AG09309 (cell line): ENCODE measurements around the gene ATXN7L1.

Source experiments
- DNase-seq: peaks from one replicate; pipeline ENCODE4 v3.0.0-alpha.2; 2010; ENCODE audit warnings: low read depth
- H3K4me3 ChIP-seq: 2 replicates; pipeline ENCODE4 v1.5.1; 2011; ENCODE audit warnings: mild to moderate bottlenecking, low read depth, low read length, moderate library complexity; ENCODE audit not compliant: control insufficient read depth
- TF ChIP-seq, protein P1 (sequence below): IDR thresholded peaks from 2 replicates; pipeline ENCODE4 v1.5.1; 2011; ENCODE audit warnings: mild to moderate bottlenecking, low read depth, low read length, inconsistent platforms; ENCODE audit not compliant: insufficient read depth, control insufficient read depth; ENCODE audit errors: missing control alignments

ATXN7L1 gene

DNA sequence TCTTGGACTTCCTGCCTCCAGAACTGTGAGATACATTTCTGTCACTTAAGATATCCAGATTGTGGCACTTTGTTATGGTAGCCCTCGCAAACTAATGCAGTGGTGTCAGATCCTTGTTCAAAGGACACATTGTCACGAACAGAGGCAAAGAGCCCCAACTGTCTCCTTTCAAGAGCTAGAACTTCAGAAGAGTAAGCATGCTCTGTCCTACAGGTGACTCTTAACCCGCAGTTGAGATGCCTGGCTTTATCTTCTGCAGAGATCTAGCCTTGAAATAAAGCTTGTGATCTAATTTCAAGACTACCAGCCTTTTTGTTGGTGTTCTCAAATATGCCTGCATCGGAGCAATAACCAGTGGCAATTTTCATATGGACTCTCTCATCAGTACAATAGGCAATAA is 134.4 kb downstream of the ATXN7L1 start:
- TF ChIP-seq, protein P1, sequence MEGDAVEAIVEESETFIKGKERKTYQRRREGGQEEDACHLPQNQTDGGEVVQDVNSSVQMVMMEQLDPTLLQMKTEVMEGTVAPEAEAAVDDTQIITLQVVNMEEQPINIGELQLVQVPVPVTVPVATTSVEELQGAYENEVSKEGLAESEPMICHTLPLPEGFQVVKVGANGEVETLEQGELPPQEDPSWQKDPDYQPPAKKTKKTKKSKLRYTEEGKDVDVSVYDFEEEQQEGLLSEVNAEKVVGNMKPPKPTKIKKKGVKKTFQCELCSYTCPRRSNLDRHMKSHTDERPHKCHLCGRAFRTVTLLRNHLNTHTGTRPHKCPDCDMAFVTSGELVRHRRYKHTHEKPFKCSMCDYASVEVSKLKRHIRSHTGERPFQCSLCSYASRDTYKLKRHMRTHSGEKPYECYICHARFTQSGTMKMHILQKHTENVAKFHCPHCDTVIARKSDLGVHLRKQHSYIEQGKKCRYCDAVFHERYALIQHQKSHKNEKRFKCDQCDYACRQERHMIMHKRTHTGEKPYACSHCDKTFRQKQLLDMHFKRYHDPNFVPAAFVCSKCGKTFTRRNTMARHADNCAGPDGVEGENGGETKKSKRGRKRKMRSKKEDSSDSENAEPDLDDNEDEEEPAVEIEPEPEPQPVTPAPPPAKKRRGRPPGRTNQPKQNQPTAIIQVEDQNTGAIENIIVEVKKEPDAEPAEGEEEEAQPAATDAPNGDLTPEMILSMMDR = no peak
- H3K4me3 ChIP-seq = no peak overlapping the region
- DNase-seq = no peak

DNA sequence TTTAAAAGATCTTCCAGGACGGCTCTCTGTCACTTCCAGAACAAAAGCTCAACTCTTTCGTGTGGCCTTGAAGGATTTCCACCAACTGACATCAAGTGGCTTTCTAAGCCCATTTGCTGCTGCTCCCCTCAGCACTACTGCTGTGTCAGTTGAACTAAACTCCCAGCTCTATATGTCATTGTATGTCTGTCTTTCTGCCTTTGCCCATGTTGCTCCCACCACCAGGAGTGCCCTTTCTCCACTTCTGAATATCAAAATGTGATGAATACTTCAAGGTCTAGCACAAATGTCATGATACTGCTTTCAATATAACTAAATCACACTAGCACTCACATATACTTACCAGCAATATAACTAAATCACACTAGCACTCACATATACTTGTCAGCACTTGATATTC is 138.3 kb downstream of the ATXN7L1 start:
- DNase-seq = no peak
- no peak overlapping the region for H3K4me3 ChIP-seq
- TF ChIP-seq, protein P1 = peak; percentile 6

DNA sequence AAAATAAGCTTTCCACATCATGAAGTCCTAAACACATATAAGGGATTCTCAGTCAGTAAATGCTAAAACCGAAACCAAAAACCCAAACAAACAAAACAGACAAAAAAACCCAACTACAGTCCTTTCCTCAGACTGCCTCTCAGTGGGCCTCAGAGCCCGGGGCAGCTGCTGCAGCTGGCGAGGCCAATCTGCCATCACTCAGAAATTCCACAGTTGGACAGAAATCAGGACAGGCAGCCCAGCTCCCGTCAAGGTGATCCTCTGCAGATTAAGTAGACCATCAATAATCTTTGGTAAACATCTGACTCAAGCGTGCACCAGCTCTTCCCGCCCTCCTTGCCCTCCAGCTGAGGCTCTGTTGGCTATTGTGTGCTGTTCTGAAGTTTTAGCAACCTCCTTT is 142.2 kb downstream of the ATXN7L1 start:
- TF ChIP-seq, protein P1 = no peak
- DNase-seq = no peak
- no peak overlapping the region for H3K4me3 ChIP-seq

- no peak for DNase-seq
- TF ChIP-seq, protein P1 = no peak
- no peak overlapping the region for H3K4me3 ChIP-seq
Observed at GRCh38 chr7:105731042-105731441, 145.4 kb downstream of the ATXN7L1 start.

DNA sequence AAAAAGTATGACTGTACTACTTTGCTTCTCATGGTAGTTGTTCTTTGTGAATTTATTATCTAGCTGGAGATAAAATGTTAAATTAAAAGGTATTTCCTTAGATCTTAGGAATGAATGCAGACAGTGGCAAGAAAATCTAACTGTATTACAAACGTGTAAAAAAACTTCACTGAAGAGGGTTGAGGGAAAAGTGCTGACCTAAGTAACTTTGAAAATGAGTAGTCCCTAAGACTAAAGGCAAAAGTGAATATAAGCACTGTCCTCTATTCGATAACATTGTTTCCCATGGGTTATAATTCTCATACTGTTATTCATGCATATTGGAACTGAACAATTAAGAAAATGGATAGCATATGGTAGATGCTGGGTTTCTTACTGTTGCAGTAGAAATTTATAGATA is 148.4 kb downstream of the ATXN7L1 start:
- TF ChIP-seq, protein P1 = no peak
- no peak for DNase-seq
- H3K4me3 ChIP-seq = no peak overlapping the region

GRCh38 chr7:105724688-105725087 is 151.7 kb downstream of the ATXN7L1 start:
- no peak for DNase-seq
- H3K4me3 ChIP-seq = no peak overlapping the region

GRCh38 chr7:105723572-105723971 is 152.8 kb downstream of the ATXN7L1 start:
- DNase-seq = no peak
- TF ChIP-seq, protein P1 = no peak
- H3K4me3 ChIP-seq = no peak overlapping the region

More at GRCh38 chr7:105724688-105725087, 151.7 kb downstream of the ATXN7L1 start:
- TF ChIP-seq, protein P1 = no peak
